HepG2 (cell line): Measurements from ENCODE around the gene P2RY1.

ENCODE experiments used
- CBX1 ChIP-seq: IDR thresholded peaks from one replicate; pipeline ENCODE4 v1.6.1; 2016; ENCODE audit warnings: antibody characterized with exemption, low read depth
- CEBPB ChIP-seq: IDR thresholded peaks from 2 replicates; pipeline ENCODE4 v1.6.1; 2011; ENCODE audit warnings: low read depth, low read length, improper control_type of control experiment, borderline replicate concordance
- CTCF ChIP-seq: sonication (generic); formaldehyde crosslinking; IDR thresholded peaks from 2 replicates; pipeline ENCODE4 v1.5.0; 2020; ENCODE audit warnings: mild to moderate bottlenecking, missing genetic modification reagents, moderate library complexity
- FOXA3 ChIP-seq: IDR thresholded peaks from 2 replicates; pipeline ENCODE4 v1.6.1; 2016; ENCODE audit warnings: missing genetic modification reagents, missing compliant biosample characterization
- NFIC ChIP-seq: IDR thresholded peaks from 2 replicates; pipeline ENCODE4 v1.6.1; 2012; ENCODE audit warnings: mild to moderate bottlenecking, low read length, inconsistent platforms
- RXRA ChIP-seq: sonication (generic); formaldehyde crosslinking; IDR thresholded peaks from 2 replicates; pipeline ENCODE4 v1.5.1; 2020; ENCODE audit warnings: missing genetic modification reagents
- TEAD2 ChIP-seq: sonication (generic); formaldehyde crosslinking; IDR thresholded peaks from 2 replicates; pipeline ENCODE4 v1.9.0; 2021; ENCODE audit warnings: missing genetic modification reagents
- THRA ChIP-seq: sonication (generic); formaldehyde crosslinking; IDR thresholded peaks from 2 replicates; pipeline ENCODE4 v1.4.0; 2020; ENCODE audit warnings: missing genetic modification reagents, borderline replicate concordance
- ZNF33B ChIP-seq: sonication (generic); formaldehyde crosslinking; IDR thresholded peaks from 2 replicates; pipeline ENCODE4 v1.5.1; 2020; ENCODE audit warnings: mild to moderate bottlenecking, missing genetic modification reagents
- TF ChIP-seq, protein P1 (sequence below): sonication (generic); formaldehyde crosslinking; IDR thresholded peaks from 2 replicates; pipeline ENCODE4 v1.4.0; 2020; ENCODE audit warnings: missing genetic modification reagents, borderline replicate concordance

DNA sequence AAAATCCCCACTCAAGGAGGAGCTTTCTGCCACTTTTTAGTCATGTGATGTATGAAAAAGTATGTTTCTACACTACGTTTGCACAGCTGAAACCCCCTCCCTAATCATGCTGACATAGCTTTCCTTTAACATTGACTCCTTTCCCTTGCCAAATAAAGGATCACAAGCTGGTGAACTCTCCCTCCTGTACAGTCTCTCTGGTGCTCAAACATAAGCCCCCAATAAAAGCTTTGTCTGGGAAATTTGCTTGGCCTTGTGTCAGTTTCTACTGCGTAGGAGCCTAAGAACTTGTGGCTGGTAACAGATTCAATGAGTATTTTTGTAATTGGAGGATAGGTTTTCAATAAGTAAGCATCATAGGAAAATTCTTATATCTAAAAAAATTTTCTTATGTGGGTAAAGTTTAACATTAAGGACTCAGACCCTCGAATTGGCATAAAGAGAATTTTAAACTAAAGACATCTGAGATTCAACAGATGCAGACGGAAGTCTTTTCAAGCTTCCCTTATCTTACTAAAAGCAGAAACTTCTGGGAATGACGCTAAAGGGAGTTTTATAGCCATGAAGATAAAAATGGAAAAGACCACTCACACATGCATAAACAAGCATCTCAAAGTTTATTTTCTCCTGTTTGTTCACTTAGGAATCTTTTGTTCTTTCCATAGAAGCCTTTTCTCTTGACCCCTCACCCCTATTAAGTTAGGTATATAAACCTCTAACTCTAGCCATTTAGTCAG lies 44.1 kb upstream of the P2RY1 start:
- TF ChIP-seq THRA (CRISPR knock-in tag) (no peak), CEBPB (no peak), CTCF (CRISPR knock-in tag) (no peak), CBX1 (no peak), RXRA (no peak), ZNF33B (CRISPR knock-in tag) (no peak), FOXA3 (no peak), NFIC (no peak), TEAD2 (no peak)
- TF ChIP-seq, protein P1, sequence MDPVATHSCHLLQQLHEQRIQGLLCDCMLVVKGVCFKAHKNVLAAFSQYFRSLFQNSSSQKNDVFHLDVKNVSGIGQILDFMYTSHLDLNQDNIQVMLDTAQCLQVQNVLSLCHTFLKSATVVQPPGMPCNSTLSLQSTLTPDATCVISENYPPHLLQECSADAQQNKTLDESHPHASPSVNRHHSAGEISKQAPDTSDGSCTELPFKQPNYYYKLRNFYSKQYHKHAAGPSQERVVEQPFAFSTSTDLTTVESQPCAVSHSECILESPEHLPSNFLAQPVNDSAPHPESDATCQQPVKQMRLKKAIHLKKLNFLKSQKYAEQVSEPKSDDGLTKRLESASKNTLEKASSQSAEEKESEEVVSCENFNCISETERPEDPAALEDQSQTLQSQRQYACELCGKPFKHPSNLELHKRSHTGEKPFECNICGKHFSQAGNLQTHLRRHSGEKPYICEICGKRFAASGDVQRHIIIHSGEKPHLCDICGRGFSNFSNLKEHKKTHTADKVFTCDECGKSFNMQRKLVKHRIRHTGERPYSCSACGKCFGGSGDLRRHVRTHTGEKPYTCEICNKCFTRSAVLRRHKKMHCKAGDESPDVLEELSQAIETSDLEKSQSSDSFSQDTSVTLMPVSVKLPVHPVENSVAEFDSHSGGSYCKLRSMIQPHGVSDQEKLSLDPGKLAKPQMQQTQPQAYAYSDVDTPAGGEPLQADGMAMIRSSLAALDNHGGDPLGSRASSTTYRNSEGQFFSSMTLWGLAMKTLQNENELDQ (CRISPR knock-in tag): no peak
